Choroid plexus epithelial cell (primary cell): Measurements from ENCODE around the gene DHX35.

Source experiments
- DNase-seq: peaks from one replicate; pipeline ENCODE4 v3.0.0-alpha.2; 2010; ENCODE audit warnings: low read depth
- H3K4me3 ChIP-seq: 2 replicates; pipeline ENCODE4 v1.5.1; 2011; ENCODE audit warnings: low read depth, mild to moderate bottlenecking, control low read depth, low read length, moderate library complexity
- TF ChIP-seq, protein P1 (sequence below): conservative IDR thresholded peaks from 2 replicates; pipeline ENCODE4 v1.5.1; 2011; ENCODE audit warnings: low read depth, mild to moderate bottlenecking, control low read depth, inconsistent platforms, low read length, moderate library complexity

Gene DHX35

DNA sequence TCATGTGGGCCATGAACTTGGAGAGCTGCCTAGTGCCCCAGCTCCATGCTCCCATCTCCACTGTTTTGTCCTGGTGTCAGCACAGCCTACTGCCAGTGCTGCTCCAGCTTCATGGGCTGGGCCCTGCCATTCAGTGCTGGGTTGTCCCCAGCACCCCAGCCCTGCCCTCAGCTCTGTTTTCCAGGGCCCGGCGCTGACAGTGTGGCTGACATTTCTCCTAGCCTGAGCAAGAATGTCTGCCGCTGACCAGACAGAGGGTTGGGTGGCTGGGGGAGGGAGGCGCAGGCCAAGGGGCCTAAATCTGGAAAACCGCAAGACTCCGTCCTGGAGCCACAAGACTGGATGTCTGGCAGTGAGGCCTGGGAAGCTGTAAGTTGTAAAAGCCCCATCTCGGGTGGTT is 78.9 kb downstream of the DHX35 start:
- no peak overlapping the region for H3K4me3 ChIP-seq
- no peak for DNase-seq
- TF ChIP-seq, protein P1, sequence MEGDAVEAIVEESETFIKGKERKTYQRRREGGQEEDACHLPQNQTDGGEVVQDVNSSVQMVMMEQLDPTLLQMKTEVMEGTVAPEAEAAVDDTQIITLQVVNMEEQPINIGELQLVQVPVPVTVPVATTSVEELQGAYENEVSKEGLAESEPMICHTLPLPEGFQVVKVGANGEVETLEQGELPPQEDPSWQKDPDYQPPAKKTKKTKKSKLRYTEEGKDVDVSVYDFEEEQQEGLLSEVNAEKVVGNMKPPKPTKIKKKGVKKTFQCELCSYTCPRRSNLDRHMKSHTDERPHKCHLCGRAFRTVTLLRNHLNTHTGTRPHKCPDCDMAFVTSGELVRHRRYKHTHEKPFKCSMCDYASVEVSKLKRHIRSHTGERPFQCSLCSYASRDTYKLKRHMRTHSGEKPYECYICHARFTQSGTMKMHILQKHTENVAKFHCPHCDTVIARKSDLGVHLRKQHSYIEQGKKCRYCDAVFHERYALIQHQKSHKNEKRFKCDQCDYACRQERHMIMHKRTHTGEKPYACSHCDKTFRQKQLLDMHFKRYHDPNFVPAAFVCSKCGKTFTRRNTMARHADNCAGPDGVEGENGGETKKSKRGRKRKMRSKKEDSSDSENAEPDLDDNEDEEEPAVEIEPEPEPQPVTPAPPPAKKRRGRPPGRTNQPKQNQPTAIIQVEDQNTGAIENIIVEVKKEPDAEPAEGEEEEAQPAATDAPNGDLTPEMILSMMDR = no peak

DNA sequence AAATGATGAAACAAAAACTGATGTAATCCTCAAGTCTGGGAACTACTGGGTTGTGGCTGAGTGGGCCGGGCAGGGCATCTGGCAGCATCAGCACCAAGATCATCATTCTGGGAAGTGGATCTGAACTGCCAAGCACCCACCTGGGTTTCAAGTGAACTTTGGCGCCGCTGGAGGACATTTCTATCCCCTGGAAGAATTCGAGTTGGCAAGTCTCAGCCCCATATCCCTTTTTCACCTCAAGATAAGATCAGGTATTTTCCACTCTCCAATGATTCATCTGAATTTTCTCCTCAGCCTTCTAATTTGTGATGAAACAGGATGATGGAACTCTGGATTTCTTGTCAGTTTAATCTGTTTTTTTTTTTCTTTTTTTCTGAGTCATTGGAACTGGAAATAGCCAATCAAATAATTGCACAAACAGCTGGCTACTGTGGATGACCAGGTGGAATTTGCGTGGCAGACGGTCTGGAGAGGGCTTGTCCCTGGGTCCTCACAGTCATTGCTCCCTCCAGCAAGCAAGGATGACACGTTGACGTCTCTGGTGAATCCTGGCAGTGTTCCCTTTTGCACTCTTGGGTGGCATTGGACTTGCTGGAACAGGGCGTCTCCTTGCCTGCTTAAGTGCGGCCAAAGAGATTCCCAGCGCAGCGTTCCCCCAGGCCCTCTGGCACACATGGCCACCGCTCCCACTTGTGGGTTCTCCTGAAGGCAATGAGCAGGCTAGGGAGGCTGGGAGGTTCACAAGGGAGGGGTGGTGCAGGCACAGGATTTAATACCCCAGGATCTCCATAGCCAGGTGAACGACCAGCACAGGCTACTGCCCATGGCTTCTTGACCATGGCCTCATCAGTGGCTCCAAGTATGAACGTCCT is 80.4 kb downstream of the DHX35 start:
- H3K4me3 ChIP-seq = no peak overlapping the region
- DNase-seq = no peak
- TF ChIP-seq, protein P1 = no peak

DNA sequence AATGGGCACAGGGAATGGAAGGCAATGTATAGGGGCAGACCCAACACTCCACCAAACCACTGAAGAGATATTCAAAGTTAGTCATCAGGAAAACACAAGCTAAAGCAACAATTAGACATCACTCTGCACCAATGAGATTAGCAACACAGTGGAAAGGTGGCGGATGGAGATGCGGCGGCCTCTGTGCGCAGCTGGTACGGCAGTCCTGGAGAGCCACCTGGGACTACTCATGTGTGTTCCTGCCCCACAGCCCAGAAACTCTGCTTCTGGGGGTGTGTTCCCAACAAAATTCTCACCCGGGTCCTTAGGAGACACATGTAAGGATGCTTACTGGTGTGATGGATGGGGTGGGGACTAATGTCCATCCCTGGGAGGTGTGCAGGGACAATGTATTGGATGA is 82.4 kb downstream of the DHX35 start:
- TF ChIP-seq, protein P1 = no peak
- H3K4me3 ChIP-seq = no peak overlapping the region
- DNase-seq = no peak

DNA sequence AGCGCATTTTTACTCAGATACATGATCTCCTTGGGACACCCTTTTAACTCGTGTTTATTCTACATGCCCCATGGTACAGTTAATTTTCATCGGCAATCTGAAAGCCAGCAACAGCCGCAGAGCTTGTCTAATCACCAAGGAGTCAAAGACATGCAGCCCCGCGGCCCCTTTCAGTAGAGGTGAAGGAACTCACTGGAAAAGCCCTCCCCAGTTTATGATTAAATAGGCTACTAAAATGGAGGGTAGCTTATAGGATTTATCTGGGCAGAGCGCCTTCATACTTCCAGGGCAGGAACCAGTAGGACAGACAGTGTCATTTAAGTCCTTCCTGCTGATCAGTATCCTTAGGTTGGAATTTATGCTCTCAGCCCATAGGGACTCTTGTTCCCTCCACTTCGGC is 83.5 kb downstream of the DHX35 start:
- TF ChIP-seq, protein P1 = no peak
- no peak for DNase-seq
- no peak overlapping the region for H3K4me3 ChIP-seq

DNA sequence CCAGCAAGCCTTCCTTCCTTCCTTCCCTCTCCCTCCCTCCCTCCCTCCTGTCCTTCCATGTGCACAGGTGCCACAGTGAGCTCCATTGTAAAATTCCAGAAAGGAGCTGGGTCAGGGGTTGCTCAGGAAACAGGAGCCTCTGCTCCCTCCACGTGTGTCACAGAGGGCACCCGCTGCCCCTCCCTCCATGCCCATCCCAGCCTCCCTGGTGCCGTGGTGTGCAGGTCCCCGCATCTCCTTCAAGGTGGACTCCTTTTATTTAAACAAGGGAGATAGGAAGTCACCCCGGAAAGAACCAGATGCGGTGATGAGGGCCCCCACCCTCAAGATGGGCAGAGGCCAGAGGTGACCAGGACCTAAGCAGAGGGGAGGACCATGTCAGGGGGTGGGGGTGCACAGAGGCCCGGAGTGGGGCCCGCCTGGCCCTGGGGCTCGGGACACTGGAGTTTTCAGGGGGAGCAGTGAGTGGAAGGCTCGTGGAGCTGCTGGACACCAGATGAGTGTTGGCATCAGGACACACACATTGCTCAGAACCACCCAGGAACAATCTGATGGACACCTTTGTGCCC is 85.4 kb downstream of the DHX35 start:
- DNase-seq = no peak
- no peak overlapping the region for H3K4me3 ChIP-seq
- TF ChIP-seq, protein P1 = no peak

DNA sequence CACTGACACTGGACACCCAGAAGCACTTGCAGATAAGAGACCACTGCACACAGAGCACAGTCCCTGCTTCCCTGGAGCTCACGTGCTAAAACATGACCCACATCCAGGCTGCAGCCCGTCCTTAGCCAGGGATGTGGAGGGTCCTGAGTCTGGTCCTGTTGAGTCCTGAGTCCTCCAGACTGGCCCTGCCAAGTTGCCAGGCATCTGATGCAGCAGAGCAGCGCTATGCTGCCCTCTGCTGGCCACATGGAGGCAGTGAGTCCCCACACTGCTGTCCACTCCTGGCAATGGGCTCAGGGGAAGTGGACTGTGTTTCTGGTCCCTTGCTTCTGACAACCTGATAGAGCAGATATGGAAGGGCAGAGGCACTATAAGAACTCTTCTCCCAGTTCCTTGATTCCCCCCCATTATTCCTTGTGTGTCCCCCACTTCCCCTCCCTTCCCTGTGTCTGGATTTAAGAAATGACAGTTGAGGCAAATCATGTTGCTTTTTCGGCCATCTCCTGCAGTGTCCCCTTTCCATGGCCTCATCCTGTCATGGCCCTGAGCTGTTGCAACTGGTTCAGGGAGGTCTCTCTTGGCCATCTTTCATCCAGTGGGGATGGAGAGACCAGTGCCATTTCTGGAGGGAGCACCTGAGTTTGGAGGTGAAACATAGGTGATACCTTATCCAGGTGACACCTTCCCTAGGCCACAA is 86.0 kb downstream of the DHX35 start:
- peak; percentile 85 for DNase-seq

More for the DNA sequence above, 86.0 kb downstream of the DHX35 start:
- H3K4me3 ChIP-seq = no peak overlapping the region
- TF ChIP-seq, protein P1 = peak; percentile 99
